SK-N-SH (cell line): ENCODE results near the gene CCDC121. TPM values are rescaled to one million over a fixed set of nuclear protein-coding genes. Genes with fewer than 3 reads are reported as not detected.

Source experiments
- CTCF ChIA-PET: fragments of 300-600, 350-600 bp; formaldehyde crosslinking; extraction: SDS; loops from one replicate; lab custom pipeline; 2021; lab: Yijun Ruan, JAX
- POLR2A ChIA-PET: fragments of 350-600 bp; sonication (Branson Sonifier 250); formaldehyde crosslinking; extraction: SDS; loops from one replicate; lab custom pipeline; 2020; ENCODE audit warnings: antibody characterized with exemption, inconsistent platforms; lab: Yijun Ruan, JAX
- DNase-seq: peaks from one replicate; pipeline ENCODE4 v3.0.0; 2012
- H2AFZ ChIP-seq: fragments of 200-600 bp; sonication (generic); 2 replicates; pipeline ENCODE4 v1.8.1; 2016; ENCODE audit warnings: antibody characterized with exemption, mild to moderate bottlenecking, low read depth
- H3F3A ChIP-seq: fragments of 200-600 bp; sonication (generic); replicated peaks from 2 replicates; pipeline ENCODE3; 2016; ENCODE audit warnings: antibody characterized with exemption, mild to moderate bottlenecking; ENCODE audit not compliant: insufficient read depth
- H3K27ac ChIP-seq, 2 experiments: fragments of 200-500 bp in 1 of 2; fragments of 200-600 bp in 1 of 2; sonication (Bioruptor generic) in 1 of 2; sonication (generic), shearing (Covaris generic) in 1 of 2; 2 replicates each; pipeline versions ENCODE4 v1.5.1 to v1.6.1; 2014 to 2016; ENCODE audit warnings: low read depth in 2 of 2, inconsistent platforms in 1 of 2, low read length in 1 of 2, mild to moderate bottlenecking in 1 of 2, mixed read lengths in 1 of 2
- H3K27me3 ChIP-seq: fragments of 200-600 bp; sonication (generic), shearing (Covaris generic); 2 replicates; pipeline ENCODE4 v1.6.1; 2016; ENCODE audit warnings: mixed run types; ENCODE audit not compliant: insufficient read depth
- H3K36me3 ChIP-seq, 2 experiments: fragments of 200-500 bp in 1 of 2; fragments of 200-600 bp in 1 of 2; sonication (Bioruptor generic) in 1 of 2; sonication (generic) in 1 of 2; replicated peaks in 1 of 2; 2 replicates each; pipeline versions ENCODE3 to v1.5.1; 2014 to 2016; ENCODE audit warnings: low read length in 1 of 2, mild to moderate bottlenecking in 1 of 2; ENCODE audit not compliant: insufficient read depth in 2 of 2, control insufficient read depth in 1 of 2
- H3K4me1 ChIP-seq, 2 experiments: fragments of 200-500 bp in 1 of 2; fragments of 200-600 bp in 1 of 2; sonication (Bioruptor generic) in 1 of 2; sonication (generic), shearing (Covaris generic) in 1 of 2; 2 replicates each; pipeline versions ENCODE4 v1.5.1 to v1.6.1; 2014 to 2016; ENCODE audit warnings: low read depth in 1 of 2, low read length in 1 of 2, mixed run types in 1 of 2; ENCODE audit not compliant: insufficient read depth in 2 of 2, control insufficient read depth in 1 of 2
- H3K4me2 ChIP-seq: fragments of 200-600 bp; sonication (generic), shearing (Covaris generic); 2 replicates; pipeline ENCODE4 v1.6.1; 2017; ENCODE audit warnings: mixed run types
- H3K4me3 ChIP-seq, 2 experiments: fragments of 200-500 bp in 1 of 2; fragments of 200-600 bp in 1 of 2; sonication (Bioruptor generic) in 1 of 2; sonication (generic), shearing (Covaris generic) in 1 of 2; 2 replicates each; pipeline versions ENCODE4 v1.5.1 to v1.8.1; 2014 to 2016; ENCODE audit warnings: low read depth in 2 of 2, inconsistent platforms in 1 of 2, low read length in 1 of 2, mild to moderate bottlenecking in 1 of 2, mixed read lengths in 1 of 2, moderate library complexity in 1 of 2
- H3K79me2 ChIP-seq: fragments of 200-600 bp; sonication (generic); 2 replicates; pipeline ENCODE4 v1.8.1; 2017; ENCODE audit warnings: mild to moderate bottlenecking; ENCODE audit not compliant: insufficient read depth
- H3K9ac ChIP-seq: fragments of 200-600 bp; sonication (generic); 2 replicates; pipeline ENCODE4 v1.6.1; 2017; ENCODE audit warnings: mixed run types
- H3K9me2 ChIP-seq: fragments of 200-600 bp; sonication (generic); 2 replicates; pipeline ENCODE4 v1.6.1; 2017; ENCODE audit warnings: mixed run types
- H3K9me3 ChIP-seq: fragments of 200-600 bp; sonication (generic); 2 replicates; pipeline ENCODE4 v1.6.1; 2017; ENCODE audit warnings: mixed run types, mild to moderate bottlenecking, moderate library complexity
- H4K20me1 ChIP-seq: fragments of 200-600 bp; sonication (generic); 2 replicates; pipeline ENCODE4 v1.6.1; 2017; ENCODE audit warnings: mild to moderate bottlenecking, mixed run types; ENCODE audit not compliant: insufficient read depth
- FOSL2 ChIP-seq: IDR thresholded peaks from 2 replicates; pipeline ENCODE4 v1.4.0; 2012; ENCODE audit warnings: low read depth, mild to moderate bottlenecking, moderate library complexity, borderline replicate concordance
- FOXJ3 ChIP-seq: sonication (generic); formaldehyde crosslinking; IDR thresholded peaks from 2 replicates; pipeline ENCODE4 v1.5.1; 2020; ENCODE audit warnings: mild to moderate bottlenecking, missing genetic modification reagents
- GABPA ChIP-seq: IDR thresholded peaks from 2 replicates; pipeline ENCODE4 v1.4.0; 2012; ENCODE audit warnings: low read depth, mild to moderate bottlenecking
- JUND ChIP-seq: IDR thresholded peaks from 2 replicates; pipeline ENCODE4 v1.4.0; 2012
- MXI1 ChIP-seq: IDR thresholded peaks from 2 replicates; pipeline ENCODE4 v1.6.1; 2012; ENCODE audit warnings: mild to moderate bottlenecking, low read depth, low read length, improper control_type of control experiment
- POLR2AphosphoS5 ChIP-seq: IDR thresholded peaks from 2 replicates; pipeline ENCODE4 v1.6.1; 2012; ENCODE audit warnings: low read depth, low read length
- RXRA ChIP-seq: IDR thresholded peaks from 2 replicates; pipeline ENCODE4 v1.4.0; 2012; ENCODE audit warnings: low read depth, mild to moderate bottlenecking, borderline replicate concordance
- SIN3A ChIP-seq: IDR thresholded peaks from 2 replicates; pipeline ENCODE4 v1.6.1; 2012; ENCODE audit warnings: low read depth, mild to moderate bottlenecking, low read length, moderate library complexity, borderline replicate concordance
- SMC3 ChIP-seq: IDR thresholded peaks from 2 replicates; pipeline ENCODE4 v1.6.1; 2012; ENCODE audit warnings: low read depth, low read length, improper control_type of control experiment
- TEAD4 ChIP-seq: IDR thresholded peaks from 2 replicates; pipeline ENCODE4 v1.4.0; 2012; ENCODE audit warnings: mild to moderate bottlenecking, borderline replicate concordance; ENCODE audit not compliant: insufficient read depth
- WGBS: methylation state at CpG from one replicate; pipeline ENCODE4 v1.1.6; 2017; ENCODE audit warnings: low lambda C conversion rate; 5-methylcytosine and 5-hydroxymethylcytosine counted together
- polyA plus RNA-seq, 3 experiments: library from polyadenylated mRNA; depleted of rRNA; stranded (reverse); fragments of >200 nt; gene quantifications; 2 replicates each; pipeline ENCODE4 v1.2.3, GENCODE V29; 2012
- TF ChIP-seq, protein P1 (sequence below): IDR thresholded peaks from 2 replicates; pipeline ENCODE4 v1.6.1; 2012; ENCODE audit warnings: mild to moderate bottlenecking, low read depth, low read length, moderate library complexity
- TF ChIP-seq, protein P2 (sequence below): IDR thresholded peaks from 2 replicates; pipeline ENCODE4; 2012
- TF ChIP-seq, protein P3 (sequence below): fragments of 150-350 bp; IDR thresholded peaks from 2 replicates; pipeline ENCODE4 v1.6.1; 2016; ENCODE audit warnings: mild to moderate bottlenecking, low read depth, low read length

The CCDC121 gene
- polyA plus RNA-seq, 1 of the 3 experiments (the other 2 are of a cell fraction): 2.3 TPM

DNA sequence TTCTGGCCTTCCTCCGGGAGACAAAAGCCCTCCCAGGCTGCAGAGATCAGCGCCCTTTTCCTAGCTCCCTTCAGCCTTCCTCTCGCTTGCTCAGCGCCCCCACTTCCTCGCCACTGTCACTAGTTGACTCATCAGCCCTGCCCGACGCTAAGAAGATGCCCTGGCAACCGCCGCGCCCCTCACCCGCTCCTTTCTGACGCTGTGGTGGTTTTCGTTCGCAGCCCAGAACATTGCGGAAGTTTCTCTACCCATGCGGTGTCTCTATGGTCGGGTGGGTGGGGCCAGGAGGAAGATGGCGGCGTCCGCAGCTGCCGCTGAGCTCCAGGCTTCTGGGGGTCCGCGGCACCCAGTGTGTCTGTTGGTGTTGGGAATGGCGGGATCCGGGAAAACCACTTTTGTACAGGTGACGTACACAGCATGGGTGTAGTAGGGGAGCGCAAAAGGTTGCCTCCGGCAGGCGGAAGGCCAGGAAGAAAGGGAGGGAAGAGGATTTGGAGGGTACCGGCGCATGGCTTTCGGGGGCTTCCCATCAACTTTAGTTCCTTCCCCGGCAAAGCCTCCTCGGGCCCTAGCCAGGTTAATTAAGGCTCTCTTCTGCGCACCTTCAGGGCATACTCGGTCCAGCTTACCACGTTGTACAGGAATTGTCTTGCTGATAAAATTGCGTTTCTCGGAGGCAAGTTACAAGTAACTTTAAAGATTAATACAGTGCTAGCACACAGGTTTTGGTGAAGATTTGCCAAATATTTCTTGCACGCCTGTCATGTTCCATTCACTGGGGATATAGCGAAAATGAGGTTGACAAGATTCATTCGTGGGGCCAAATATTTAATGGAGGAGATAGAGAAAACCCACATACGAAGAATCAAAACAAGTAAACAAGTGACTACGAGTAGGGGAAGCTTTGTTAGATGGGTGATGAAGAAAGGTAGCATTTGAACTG, at the start of gene CCDC121, which contains the start of gene GPN1 (continued):
- TF ChIP-seq MXI1 (peak; percentile 98), SMC3 (no peak), JUND (peak; percentile 75), FOXJ3 (CRISPR knock-in tag) (peak; percentile 67), FOSL2 (peak; percentile 92), SIN3A (peak; percentile 98), TEAD4 (0 out of 2 replicates have a peak, but pooled peaks have one; percentile 15)
- TF ChIP-seq, protein P1, sequence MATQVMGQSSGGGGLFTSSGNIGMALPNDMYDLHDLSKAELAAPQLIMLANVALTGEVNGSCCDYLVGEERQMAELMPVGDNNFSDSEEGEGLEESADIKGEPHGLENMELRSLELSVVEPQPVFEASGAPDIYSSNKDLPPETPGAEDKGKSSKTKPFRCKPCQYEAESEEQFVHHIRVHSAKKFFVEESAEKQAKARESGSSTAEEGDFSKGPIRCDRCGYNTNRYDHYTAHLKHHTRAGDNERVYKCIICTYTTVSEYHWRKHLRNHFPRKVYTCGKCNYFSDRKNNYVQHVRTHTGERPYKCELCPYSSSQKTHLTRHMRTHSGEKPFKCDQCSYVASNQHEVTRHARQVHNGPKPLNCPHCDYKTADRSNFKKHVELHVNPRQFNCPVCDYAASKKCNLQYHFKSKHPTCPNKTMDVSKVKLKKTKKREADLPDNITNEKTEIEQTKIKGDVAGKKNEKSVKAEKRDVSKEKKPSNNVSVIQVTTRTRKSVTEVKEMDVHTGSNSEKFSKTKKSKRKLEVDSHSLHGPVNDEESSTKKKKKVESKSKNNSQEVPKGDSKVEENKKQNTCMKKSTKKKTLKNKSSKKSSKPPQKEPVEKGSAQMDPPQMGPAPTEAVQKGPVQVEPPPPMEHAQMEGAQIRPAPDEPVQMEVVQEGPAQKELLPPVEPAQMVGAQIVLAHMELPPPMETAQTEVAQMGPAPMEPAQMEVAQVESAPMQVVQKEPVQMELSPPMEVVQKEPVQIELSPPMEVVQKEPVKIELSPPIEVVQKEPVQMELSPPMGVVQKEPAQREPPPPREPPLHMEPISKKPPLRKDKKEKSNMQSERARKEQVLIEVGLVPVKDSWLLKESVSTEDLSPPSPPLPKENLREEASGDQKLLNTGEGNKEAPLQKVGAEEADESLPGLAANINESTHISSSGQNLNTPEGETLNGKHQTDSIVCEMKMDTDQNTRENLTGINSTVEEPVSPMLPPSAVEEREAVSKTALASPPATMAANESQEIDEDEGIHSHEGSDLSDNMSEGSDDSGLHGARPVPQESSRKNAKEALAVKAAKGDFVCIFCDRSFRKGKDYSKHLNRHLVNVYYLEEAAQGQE: peak; percentile 79
- TF ChIP-seq, protein P2, sequence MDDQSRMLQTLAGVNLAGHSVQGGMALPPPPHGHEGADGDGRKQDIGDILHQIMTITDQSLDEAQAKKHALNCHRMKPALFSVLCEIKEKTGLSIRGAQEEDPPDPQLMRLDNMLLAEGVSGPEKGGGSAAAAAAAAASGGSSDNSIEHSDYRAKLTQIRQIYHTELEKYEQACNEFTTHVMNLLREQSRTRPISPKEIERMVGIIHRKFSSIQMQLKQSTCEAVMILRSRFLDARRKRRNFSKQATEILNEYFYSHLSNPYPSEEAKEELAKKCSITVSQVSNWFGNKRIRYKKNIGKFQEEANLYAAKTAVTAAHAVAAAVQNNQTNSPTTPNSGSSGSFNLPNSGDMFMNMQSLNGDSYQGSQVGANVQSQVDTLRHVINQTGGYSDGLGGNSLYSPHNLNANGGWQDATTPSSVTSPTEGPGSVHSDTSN: peak; percentile 35

DNA sequence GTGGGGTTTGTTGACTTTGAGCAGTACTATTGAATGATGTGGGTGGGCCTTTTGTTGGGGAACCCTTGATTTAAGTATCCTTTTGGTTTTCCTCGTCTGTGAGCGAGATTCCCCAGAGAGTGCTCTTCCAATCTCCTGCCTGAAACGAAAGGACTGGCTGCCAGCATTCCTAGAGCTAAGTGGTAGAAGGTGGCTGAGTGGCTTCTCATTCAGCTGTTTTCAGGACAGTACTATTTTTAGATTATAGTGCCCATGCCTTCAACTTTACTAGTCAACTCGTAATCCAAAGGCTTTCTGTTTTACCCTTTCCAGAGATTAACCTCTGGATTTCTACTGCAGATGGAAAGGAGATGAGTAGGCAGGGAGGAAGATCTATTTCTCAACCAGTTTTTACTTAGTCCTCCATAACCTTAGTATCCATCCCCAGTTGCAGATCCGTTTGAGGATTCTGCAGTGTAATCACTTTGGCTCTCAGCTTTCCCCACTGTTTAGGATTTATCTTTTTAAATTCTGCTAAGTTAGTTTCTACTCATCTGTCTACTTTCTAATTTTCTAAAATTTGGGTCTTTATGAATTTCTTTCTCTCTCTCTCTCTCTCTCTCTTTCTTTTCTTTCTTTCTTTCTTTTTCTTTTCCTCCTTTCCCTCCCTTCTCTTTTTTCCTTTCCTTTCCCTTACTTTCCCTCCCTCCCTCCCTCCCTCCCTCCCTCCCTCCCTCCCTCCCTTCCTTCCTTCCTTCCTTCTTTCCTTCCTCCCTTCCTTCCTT, 44.1 kb upstream of the CCDC121 start:
- no peaks in the 10 kb centered on the region for H3K9me2 ChIP-seq
- no peak overlapping the region for H3K9ac ChIP-seq
- no peak overlapping the region for H3K4me2 ChIP-seq
- no peak overlapping the region for H2AFZ ChIP-seq
- no peaks in the 10 kb centered on the region; the same call in 1 of the 2 replicates for H3K79me2 ChIP-seq
- H3K27me3 ChIP-seq: no peaks in the 10 kb centered on the region
- CTCF ChIA-PET: interaction anchor here (1.4 to 5.3 kb wide), 2 partner anchors 10 to 265 kb away, joined by 3 to 82 read pairs; no protein-coding TSS in a partner anchor
- peaks cover 68 to 72% of the 10 kb centered on the region in 2 experiments for H3K36me3 ChIP-seq
- WGBS: 84% methylated on average over 5 of the region's 5 CpGs
- H3K4me3 ChIP-seq: no peak overlapping the region
- no peaks in the 10 kb centered on the region for H3K4me1 ChIP-seq
- H3K27ac ChIP-seq: no peak overlapping the region
- H3F3A ChIP-seq: peaks cover 3% of the 10 kb centered on the region
- no peaks in the 10 kb centered on the region for H4K20me1 ChIP-seq
- TF ChIP-seq GABPA (no peak), POLR2AphosphoS5 (no peak), RXRA (no peak)
- TF ChIP-seq, protein P3, sequence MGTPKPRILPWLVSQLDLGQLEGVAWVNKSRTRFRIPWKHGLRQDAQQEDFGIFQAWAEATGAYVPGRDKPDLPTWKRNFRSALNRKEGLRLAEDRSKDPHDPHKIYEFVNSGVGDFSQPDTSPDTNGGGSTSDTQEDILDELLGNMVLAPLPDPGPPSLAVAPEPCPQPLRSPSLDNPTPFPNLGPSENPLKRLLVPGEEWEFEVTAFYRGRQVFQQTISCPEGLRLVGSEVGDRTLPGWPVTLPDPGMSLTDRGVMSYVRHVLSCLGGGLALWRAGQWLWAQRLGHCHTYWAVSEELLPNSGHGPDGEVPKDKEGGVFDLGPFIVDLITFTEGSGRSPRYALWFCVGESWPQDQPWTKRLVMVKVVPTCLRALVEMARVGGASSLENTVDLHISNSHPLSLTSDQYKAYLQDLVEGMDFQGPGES: no peak
- DNase-seq: no peak
- POLR2A ChIA-PET: no interaction called here
- H3K9me3 ChIP-seq: no peaks in the 10 kb centered on the region
